GM21786 (cell line): Measurements from ENCODE around the gene ARL8B.

ENCODE experiments used
- ATAC-seq: cut with Tn5 transposase; IDR thresholded peaks from one replicate; pipeline ENCODE4 v1.9.1; 2021; ENCODE audit not compliant: unreplicated experiment

ARL8B gene

GRCh38 chr3:5186089-5186857 is 64.2 kb downstream of the ARL8B start:
- ATAC-seq = peak; percentile 19

DNA sequence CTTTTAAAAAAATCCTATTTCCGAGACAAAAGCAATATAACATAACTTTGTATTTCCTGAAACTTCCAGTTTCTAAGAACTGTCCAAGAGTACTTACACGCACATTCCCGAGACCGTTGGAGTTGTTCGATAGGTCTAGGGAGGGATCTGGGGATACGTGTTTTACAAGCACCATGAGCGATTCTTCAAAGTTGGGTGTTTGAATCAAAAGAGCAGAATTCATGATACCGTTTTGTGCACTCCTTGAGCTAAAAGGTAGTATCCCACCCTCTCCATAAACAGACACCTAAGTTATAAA is 64.7 kb downstream of the ARL8B start:
- no peak for ATAC-seq

DNA sequence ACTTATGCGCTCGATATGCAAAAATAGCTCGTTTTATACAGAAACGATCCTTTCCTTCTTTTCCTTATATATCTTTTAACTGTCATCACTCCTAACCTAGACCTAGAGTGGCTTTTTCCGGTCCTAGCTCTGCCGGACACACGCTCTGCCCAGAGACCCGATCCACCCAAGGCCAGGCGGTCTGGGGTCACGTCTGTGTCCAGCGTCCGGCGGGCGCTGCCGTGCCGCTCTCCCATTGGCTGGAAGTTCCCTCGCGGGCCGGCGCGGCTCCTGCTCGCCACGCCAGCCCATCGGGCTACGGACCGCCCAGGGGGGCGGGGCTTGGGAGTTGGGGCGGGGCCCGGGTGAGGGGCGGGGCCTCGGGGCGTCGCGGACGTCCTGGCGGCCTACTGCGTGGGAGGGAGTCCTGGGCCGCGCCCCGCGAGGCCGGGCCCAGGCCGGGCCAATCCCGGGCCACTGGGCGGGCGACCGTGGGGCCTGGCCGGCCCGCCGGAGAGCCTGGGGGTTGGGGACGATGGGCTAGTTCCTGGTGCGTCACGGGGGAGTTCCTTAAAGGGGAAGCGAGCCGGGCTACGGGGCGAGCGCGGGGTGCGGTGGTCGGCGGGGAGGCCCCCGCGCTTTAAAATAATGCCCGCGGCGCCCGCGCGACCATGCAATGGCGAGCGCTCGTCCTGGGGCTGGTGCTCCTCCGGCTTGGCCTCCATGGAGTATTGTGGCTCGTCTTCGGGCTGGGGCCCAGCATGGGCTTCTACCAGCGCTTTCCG is 65.2 kb downstream of the ARL8B start, which contains the start of gene EDEM1:
TSS of gene EDEM1 (plus strand) at position 552 of the 764 bp plus-strand sequence. CDS start at position 651, 99 bp downstream.
- ATAC-seq = peak; percentile 74

- peak; percentile 1 for ATAC-seq
Observed at GRCh38 chr3:5187920-5188418, 65.9 kb downstream of the ARL8B start.

- ATAC-seq = no peak
Observed at GRCh38 chr3:5188419-5189221, 66.5 kb downstream of the ARL8B start.

DNA sequence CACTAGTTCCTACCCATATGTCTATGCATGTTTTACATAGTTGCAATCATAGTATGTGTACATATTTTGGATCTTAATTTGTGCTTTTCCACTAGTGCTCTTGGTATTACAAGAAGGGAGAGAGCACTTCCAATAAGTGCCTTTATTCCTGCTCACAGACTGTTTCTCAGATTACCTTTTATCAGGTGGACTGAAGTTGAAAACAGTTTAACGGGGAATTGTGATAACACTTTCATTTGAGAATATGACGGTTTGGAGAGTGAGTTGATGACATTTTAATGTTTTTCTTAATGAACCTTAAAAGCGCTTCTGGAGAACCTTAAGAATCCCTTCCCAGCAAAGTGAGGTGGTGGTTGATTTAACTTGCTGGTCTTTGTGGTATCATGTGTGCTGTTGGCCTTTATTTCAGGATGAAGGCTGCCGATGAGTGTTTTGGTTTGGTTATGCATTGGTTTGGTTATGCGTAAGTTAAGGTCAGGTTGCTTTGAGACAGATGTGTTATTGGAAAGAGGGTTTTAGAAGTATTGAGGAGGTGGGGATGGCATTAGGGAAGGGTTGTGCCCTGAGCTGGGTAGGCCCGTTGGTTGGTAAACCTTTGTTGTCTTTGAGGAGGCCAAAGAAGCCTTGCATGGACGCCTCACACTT is 68.2 kb downstream of the ARL8B start:
- no peak for ATAC-seq

DNA sequence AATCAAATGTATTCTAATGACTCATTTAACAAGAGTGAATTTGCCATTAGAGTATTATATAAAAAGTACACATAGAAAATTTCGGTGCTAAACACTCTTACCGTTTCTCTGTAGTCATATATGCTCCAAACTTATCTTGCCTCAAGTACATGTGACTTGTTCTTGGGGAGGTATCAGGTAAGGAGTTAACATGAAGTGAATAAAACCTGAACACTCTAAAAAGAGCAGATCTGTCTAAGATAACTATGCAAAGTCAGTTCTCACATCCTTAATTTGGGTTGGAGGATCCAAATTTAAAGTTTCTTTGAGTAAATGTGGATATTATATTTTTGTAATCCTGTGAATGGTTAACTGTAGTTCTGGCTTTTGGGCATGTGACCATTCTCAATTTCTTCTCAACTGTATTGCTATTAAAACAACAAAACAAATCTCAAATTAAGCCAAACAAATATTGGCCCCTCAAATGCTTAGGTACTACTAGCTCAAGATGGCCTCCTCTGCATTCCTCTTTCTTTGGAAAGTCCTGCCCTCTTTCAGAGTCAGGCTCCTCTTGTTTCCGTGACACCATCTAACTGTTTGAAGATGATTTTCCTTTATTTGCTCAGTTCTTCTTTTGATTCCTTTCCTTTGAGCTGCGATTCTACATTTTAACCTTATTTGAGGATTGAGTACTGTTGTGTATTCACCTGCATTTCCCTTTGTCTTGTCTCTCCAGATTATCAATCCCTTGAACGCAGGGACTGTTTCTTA is 69.6 kb downstream of the ARL8B start:
- ATAC-seq = no peak

- ATAC-seq = no peak
Observed at GRCh38 chr3:5192571-5193365, 70.7 kb downstream of the ARL8B start.

- ATAC-seq = no peak
Observed at GRCh38 chr3:5194341-5194740, 72.2 kb downstream of the ARL8B start.

GRCh38 chr3:5194801-5195509 is 72.9 kb downstream of the ARL8B start:
- peak; percentile 35 for ATAC-seq

DNA sequence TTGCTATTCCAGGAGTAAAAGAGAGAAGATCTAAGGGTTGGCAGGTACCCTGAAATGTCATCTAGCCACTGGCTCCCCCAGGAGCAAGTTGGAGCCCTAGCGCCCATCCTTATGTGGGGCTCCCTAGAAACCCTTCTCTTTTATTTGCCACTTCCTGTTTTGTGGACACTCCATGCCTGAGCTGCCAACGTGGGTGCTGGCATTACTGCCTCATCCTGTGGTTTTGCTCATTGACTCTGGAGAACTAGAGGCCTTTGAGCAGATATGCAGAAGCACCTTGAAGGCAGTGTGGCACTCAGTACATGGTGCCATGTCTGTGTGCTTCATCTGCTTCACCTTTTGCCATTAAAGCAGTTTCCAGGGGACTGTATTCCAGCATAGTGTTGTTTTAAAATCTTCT is 73.5 kb downstream of the ARL8B start:
- no peak for ATAC-seq

GRCh38 chr3:5197022-5197421 is 74.9 kb downstream of the ARL8B start:
- ATAC-seq = no peak

- ATAC-seq = peak; percentile 60
Observed at GRCh38 chr3:5197470-5198312, 75.6 kb downstream of the ARL8B start.

- no peak for ATAC-seq
Observed at GRCh38 chr3:5198313-5198677, 76.2 kb downstream of the ARL8B start.

- peak; percentile 34 for ATAC-seq
Observed at GRCh38 chr3:5198986-5199731, 77.1 kb downstream of the ARL8B start.

- ATAC-seq = no peak
Observed at GRCh38 chr3:5201536-5201935, 79.4 kb downstream of the ARL8B start.

GRCh38 chr3:5202222-5202621 is 80.1 kb downstream of the ARL8B start:
- no peak for ATAC-seq
